H1 (cell line): ENCODE data around the gene BFSP2. TPM values are rescaled to one million over a fixed set of nuclear protein-coding genes. Genes with fewer than 3 reads are reported as not detected.

Experiments used
- CTCF ChIA-PET: fragments of 300-600 bp; sonication (Branson Sonifier 250); formaldehyde crosslinking; loops from one replicate; lab custom pipeline; 2021; ENCODE audit not compliant: partially characterized antibody; lab: Charles Lee
- POLR2A ChIA-PET: fragments of 300-600 bp; sonication (Branson Sonifier 250); formaldehyde crosslinking; loops from one replicate; lab custom pipeline; 2021; ENCODE audit warnings: inconsistent platforms; ENCODE audit not compliant: partially characterized antibody; lab: Charles Lee
- DNase-seq, 2 experiments: peaks; one replicate each; pipeline versions ENCODE4 v3.0.0 to v3.0.0-alpha.2; 2010 to 2022; ENCODE audit warnings: low spot score in 2 of 2, low read depth in 1 of 2, mixed read lengths in 1 of 2
- FAIRE-seq: peaks from 2 replicates; lab custom pipeline; 2011; peaks lifted over from hg19 to GRCh38; lab: Jason Lieb, UNC
- H2AFZ ChIP-seq: 2 replicates; pipeline ENCODE4 v1.8.1; 2012; ENCODE audit warnings: low read length, inconsistent platforms
- H2AK5ac ChIP-seq: 2 replicates; pipeline ENCODE4 v1.6.1; 2013; ENCODE audit warnings: low read depth, low read length
- H2BK120ac ChIP-seq: replicated peaks from 2 replicates; pipeline ENCODE3; 2013; ENCODE audit warnings: low read depth, low read length, inconsistent platforms
- H2BK12ac ChIP-seq: 2 replicates; pipeline ENCODE4 v1.6.1; 2013; ENCODE audit warnings: low read depth, low read length
- H2BK15ac ChIP-seq: 2 replicates; pipeline ENCODE4 v1.6.1; 2013; ENCODE audit warnings: low read length
- H2BK20ac ChIP-seq: 2 replicates; pipeline ENCODE4 v1.6.1; 2013; ENCODE audit warnings: low read length
- H2BK5ac ChIP-seq: 2 replicates; pipeline ENCODE4 v1.6.1; 2013; ENCODE audit warnings: low read depth, low read length
- H3K14ac ChIP-seq: 2 replicates; pipeline ENCODE4 v1.6.1; 2013; ENCODE audit warnings: inconsistent platforms; ENCODE audit not compliant: insufficient read length
- H3K18ac ChIP-seq: 2 replicates; pipeline ENCODE4 v1.6.1; 2013; ENCODE audit warnings: low read length; ENCODE audit errors: extremely low read depth
- H3K23ac ChIP-seq: 2 replicates; pipeline ENCODE4 v1.6.1; 2013; ENCODE audit warnings: inconsistent platforms; ENCODE audit not compliant: insufficient read length
- H3K23me2 ChIP-seq: 2 replicates; pipeline ENCODE4 v1.6.1; 2013; ENCODE audit warnings: low read depth, low read length
- H3K27ac ChIP-seq: 2 replicates; pipeline ENCODE4 v1.6.1; 2011; ENCODE audit warnings: low read depth, low read length, inconsistent platforms
- H3K27me3 ChIP-seq, 4 experiments: replicated peaks in 1 of 4; 1 replicate in 1 of 4; 2 replicates in 3 of 4; pipeline versions ENCODE4 v1.6.1 to v1.8.1; 2011 to 2013; ENCODE audit warnings: low read length in 3 of 4, mild to moderate bottlenecking in 3 of 4, inconsistent platforms in 2 of 4, mixed read lengths in 2 of 4, moderate library complexity in 1 of 4; ENCODE audit not compliant: control insufficient read depth in 3 of 4, insufficient read depth in 3 of 4; ENCODE audit errors: extremely low read depth in 1 of 4
- H3K36me3 ChIP-seq, 4 experiments: 2 replicates each; pipeline versions ENCODE4 v1.6.1 to v1.8.1; 2011 to 2013; ENCODE audit warnings: mild to moderate bottlenecking in 4 of 4, low read length in 3 of 4, moderate library complexity in 2 of 4, control low read depth in 1 of 4, inconsistent platforms in 1 of 4; ENCODE audit not compliant: insufficient read depth in 4 of 4, control insufficient read depth in 2 of 4
- H3K4ac ChIP-seq: replicated peaks from 2 replicates; pipeline ENCODE3; 2013; ENCODE audit warnings: low read length, low read depth, mixed read lengths, inconsistent platforms; ENCODE audit not compliant: insufficient read length
- H3K4me1 ChIP-seq, 4 experiments: replicated peaks in 1 of 4; 1 replicate in 1 of 4; 2 replicates in 3 of 4; pipeline versions ENCODE4 v1.6.1 to v1.8.1; 2011 to 2013; ENCODE audit warnings: low read length in 3 of 4, inconsistent platforms in 2 of 4, mixed read lengths in 1 of 4; ENCODE audit not compliant: insufficient read depth in 4 of 4, control insufficient read depth in 3 of 4
- H3K4me2 ChIP-seq, 2 experiments: 2 replicates each; pipeline versions ENCODE4 v1.6.1 to v1.8.1; 2011 to 2013; ENCODE audit warnings: low read depth in 2 of 2, low read length in 2 of 2, control low read depth in 1 of 2, inconsistent platforms in 1 of 2, mild to moderate bottlenecking in 1 of 2; ENCODE audit not compliant: insufficient read depth in 1 of 2
- H3K4me3 ChIP-seq, 4 experiments: fragments of 200-600, 300-600 bp in 1 of 4; sonication (generic), shearing (Covaris generic), sonication (Bioruptor Twin) in 1 of 4; 2 replicates each; pipeline versions ENCODE4 v1.5.1 to v1.8.1; 2011 to 2016; ENCODE audit warnings: low read length in 4 of 4, low read depth in 3 of 4, control low read depth in 2 of 4, inconsistent platforms in 2 of 4, mild to moderate bottlenecking in 2 of 4, mixed read lengths in 1 of 4, moderate library complexity in 1 of 4; ENCODE audit not compliant: insufficient read depth in 2 of 4; ENCODE audit errors: extremely low read depth in 1 of 4
- H3K56ac ChIP-seq: replicated peaks from 2 replicates; pipeline ENCODE3; 2013; ENCODE audit warnings: low read depth, mild to moderate bottlenecking, mixed read lengths, low read length, inconsistent platforms; ENCODE audit not compliant: insufficient read length
- H3K79me1 ChIP-seq: 2 replicates; pipeline ENCODE4 v1.6.1; 2013; ENCODE audit warnings: low read depth, low read length, control low read depth
- H3K79me2 ChIP-seq, 2 experiments: 2 replicates each; pipeline versions ENCODE4 v1.6.1 to v1.8.1; 2012 to 2013; ENCODE audit warnings: low read length in 2 of 2, mild to moderate bottlenecking in 2 of 2, inconsistent platforms in 1 of 2; ENCODE audit not compliant: insufficient read depth in 2 of 2, control insufficient read depth in 1 of 2
- H3K9ac ChIP-seq, 4 experiments: replicated peaks in 1 of 4; 1 replicate in 1 of 4; 2 replicates in 3 of 4; pipeline versions ENCODE4 v1.6.1 to v1.8.1; 2011 to 2013; ENCODE audit warnings: low read depth in 3 of 4, low read length in 3 of 4, control low read depth in 2 of 4, mild to moderate bottlenecking in 2 of 4, moderate library complexity in 2 of 4, inconsistent platforms in 1 of 4; ENCODE audit errors: extremely low read depth in 1 of 4
- H3K9me3 ChIP-seq, 2 experiments: 2 replicates each; pipeline versions ENCODE4 v1.6.1 to v1.8.1; 2012 to 2013; ENCODE audit warnings: mild to moderate bottlenecking in 2 of 2, moderate library complexity in 2 of 2, control low read depth in 1 of 2, inconsistent platforms in 1 of 2, low read depth in 1 of 2, low read length in 1 of 2, mixed read lengths in 1 of 2; ENCODE audit not compliant: insufficient read depth in 2 of 2
- H4K20me1 ChIP-seq, 2 experiments: replicated peaks in 1 of 2; 2 replicates each; pipeline versions ENCODE3 to v1.8.1; 2011 to 2013; ENCODE audit warnings: inconsistent platforms in 2 of 2, low read length in 2 of 2, mild to moderate bottlenecking in 1 of 2; ENCODE audit not compliant: insufficient read depth in 2 of 2, control insufficient read depth in 1 of 2
- H4K5ac ChIP-seq: 2 replicates; pipeline ENCODE4 v1.6.1; 2013; ENCODE audit warnings: low read length, low read depth, mixed read lengths, inconsistent platforms; ENCODE audit not compliant: insufficient read length
- H4K8ac ChIP-seq: 2 replicates; pipeline ENCODE4 v1.8.0; 2013; ENCODE audit warnings: mild to moderate bottlenecking, moderate library complexity, low read length, inconsistent platforms; ENCODE audit not compliant: insufficient read depth; ENCODE audit errors: extremely low read depth
- H4K91ac ChIP-seq: replicated peaks from 2 replicates; pipeline ENCODE3; 2013; ENCODE audit warnings: low read length, mixed read lengths, inconsistent platforms; ENCODE audit not compliant: insufficient read length
- CTCF ChIP-seq, 3 experiments: IDR thresholded peaks; 1 replicate in 2 of 3; 2 replicates in 1 of 3; pipeline versions ENCODE4 v1.5.1 to v1.6.1; 2011; ENCODE audit warnings: low read length in 3 of 3, mild to moderate bottlenecking in 3 of 3, inconsistent platforms in 2 of 3, low read depth in 1 of 3, moderate library complexity in 1 of 3; ENCODE audit not compliant: insufficient read depth in 1 of 3; ENCODE audit errors: control extremely low read depth in 1 of 3
- EP300 ChIP-seq, 2 experiments: IDR thresholded peaks; 1 replicate in 1 of 2; 2 replicates in 1 of 2; pipeline ENCODE4 v1.6.1; 2011 to 2012; ENCODE audit warnings: low read depth in 2 of 2, low read length in 2 of 2, mild to moderate bottlenecking in 2 of 2, borderline replicate concordance in 1 of 2, inconsistent platforms in 1 of 2, moderate library complexity in 1 of 2
- RAD21 ChIP-seq, 2 experiments: IDR thresholded peaks in 1 of 2; conservative IDR thresholded peaks in 1 of 2; 2 replicates each; pipeline ENCODE4 v1.6.1; 2011; ENCODE audit warnings: low read depth in 2 of 2, low read length in 2 of 2, improper control_type of control experiment in 1 of 2, inconsistent platforms in 1 of 2, mild to moderate bottlenecking in 1 of 2, moderate library complexity in 1 of 2
- SIRT6 ChIP-seq: IDR thresholded peaks from one replicate; pipeline ENCODE4 v1.7.1; 2012; ENCODE audit warnings: low read length, inconsistent platforms
- WGBS, 2 experiments: shearing (Covaris generic) in 1 of 2; methylation state at CpG; one replicate each; pipeline versions ENCODE4 v1.1.6 to v1.1.7; 2013 to 2015; ENCODE audit warnings: low lambda C conversion rate in 2 of 2, mixed read lengths in 2 of 2, inconsistent platforms in 1 of 2, low coverage in 1 of 2, missing lambda C conversion rate in 1 of 2; ENCODE audit not compliant: insufficient replicate concordance in 2 of 2, insufficient coverage in 1 of 2, insufficient read length in 1 of 2; ENCODE audit errors: extremely low coverage in 1 of 2, missing lambda C conversion rate in 1 of 2; 5-methylcytosine and 5-hydroxymethylcytosine counted together
- polyA plus RNA-seq, 7 experiments: library from polyadenylated mRNA; depleted of rRNA in 3 of 7; stranded (reverse) in 5 of 7; unstranded in 2 of 7; fragments of >200 nt in 5 of 7; fragments of 200-250 nt in 2 of 7; gene quantifications; 1 replicate in 5 of 7; 2 replicates in 1 of 7; 4 replicates in 1 of 7; pipeline versions ENCODE4 v1.2.1 to v1.2.3, GENCODE V29; 2011 to 2013; ENCODE audit warnings: missing spikeins in 2 of 7, mixed read lengths in 2 of 7
- total RNA-seq: library from RNA; stranded (reverse); fragmentation: NEBNext Ultra II Directional; extraction: Animal tissue kit (Norgen Biotek cat#: 25700); gene quantifications from 2 replicates; pipeline ENCODE4 v1.2.1, GENCODE V29; 2021

Gene BFSP2
- total and polyA plus RNA-seq, 2 of the 8 experiments (the other 6 are each of a cell fraction or from before 2014, with no cell fraction given) = not detected

- no peak overlapping the region for H4K5ac ChIP-seq
- POLR2A ChIA-PET = interaction anchor here (0.7 to 2.0 kb wide), 2 partner anchors 116 to 730 kb away, joined by 3 to 8 read pairs; partner anchors contain the start of gene CDV3
- no peak for TF ChIP-seq EP300 (IDR thresholded peaks at IDR 0.05; ENCODE audit: borderline replicate concordance in 1 of 2, low read depth in 2 of 2, low read length in 2 of 2)
- TF ChIP-seq CTCF (IDR thresholded peaks at IDR 0.05; ENCODE audit: control extremely low read depth in 1 of 3, insufficient read depth in 1 of 3, low read depth in 1 of 3, low read length in 3 of 3) = peak in 2 of 3 experiments; percentile 16 to 25; a peak in 2 of 4 replicates
- peak; percentile 15 to 23; a peak in 2 of 4 replicates for TF ChIP-seq RAD21 (IDR thresholded peaks at IDR 0.05 in 1 of 2, conservative IDR thresholded peaks at IDR 0.05 in 1 of 2; ENCODE audit: low read depth in 2 of 2, low read length in 2 of 2)
- no peak for TF ChIP-seq SIRT6
- TF ChIP-seq, all 59 proteins: peak for 2
- Histone ChIP-seq H3K4me2 (no peak overlapping the region), H3K36me3 (no peaks in the 10 kb centered on the region), H3K4me1 (peaks cover 0 to 10% (median 3%) of the 10 kb centered on the region in 4 experiments; a peak in 2 of 7 replicates), H3K23ac (no peak overlapping the region), H3K27me3 (no peaks in the 10 kb centered on the region), H3K4ac (no peak overlapping the region), H2BK20ac (no peak overlapping the region), H2BK15ac (no peak overlapping the region), H3K79me1 (no peaks in the 10 kb centered on the region), H3K23me2 (no peaks in the 10 kb centered on the region), H3K27ac (no peak overlapping the region), H2AK5ac (no peak overlapping the region), H3K9ac (no peak overlapping the region), H3K79me2 (no peaks in the 10 kb centered on the region), H3K56ac (no peak overlapping the region), H2AFZ (no peak overlapping the region), H3K4me3 (no peak overlapping the region), H4K91ac (no peak overlapping the region), H3K18ac (no peak overlapping the region), H3K9me3 (no peaks in the 10 kb centered on the region), H4K8ac (no peak overlapping the region), H2BK12ac (no peak overlapping the region), H2BK120ac (no peak overlapping the region), H4K20me1 (no peaks in the 10 kb centered on the region), H2BK5ac (no peak overlapping the region), H3K14ac (no peak overlapping the region)
- FAIRE-seq = no peak
- CTCF ChIA-PET = interaction anchor here (0.8 to 3.3 kb wide), 14 partner anchors 10 to 417 kb away, joined by 3 to 21 read pairs (median 5); no protein-coding TSS in a partner anchor
- WGBS, 2 experiments = 89% methylated on average over 1 of the region's 1 CpG; no CpG with 5 or more reads in 1 of the 2 experiments
- DNase-seq = no peak
Measured at GRCh38 chr3:133457465-133458067, 57.7 kb downstream of the BFSP2 start.
